HG03196 (cell line): ENCODE results near the gene HSPA6.
"Not testable (repeated sequence)": the region's sequence is repeated elsewhere in the genome, so short reads cannot be mapped to it uniquely, and the experiment has no call there.

ENCODE experiments used
- ATAC-seq: cut with Tn5 transposase; IDR thresholded peaks from one replicate; pipeline ENCODE4 v1.9.1; 2021; ENCODE audit not compliant: unreplicated experiment

HSPA6 gene

GRCh38 chr1:161523817-161524741 is at the start of gene HSPA6:
TSS of gene HSPA6 (plus strand) at chr1:161524540. CDS start at chr1:161524659, 119 bp downstream.
- not testable (repeated sequence) for ATAC-seq

- not testable (repeated sequence) for ATAC-seq
Measured at GRCh38 chr1:161477711-161478110, 46.6 kb upstream of the HSPA6 start.

DNA sequence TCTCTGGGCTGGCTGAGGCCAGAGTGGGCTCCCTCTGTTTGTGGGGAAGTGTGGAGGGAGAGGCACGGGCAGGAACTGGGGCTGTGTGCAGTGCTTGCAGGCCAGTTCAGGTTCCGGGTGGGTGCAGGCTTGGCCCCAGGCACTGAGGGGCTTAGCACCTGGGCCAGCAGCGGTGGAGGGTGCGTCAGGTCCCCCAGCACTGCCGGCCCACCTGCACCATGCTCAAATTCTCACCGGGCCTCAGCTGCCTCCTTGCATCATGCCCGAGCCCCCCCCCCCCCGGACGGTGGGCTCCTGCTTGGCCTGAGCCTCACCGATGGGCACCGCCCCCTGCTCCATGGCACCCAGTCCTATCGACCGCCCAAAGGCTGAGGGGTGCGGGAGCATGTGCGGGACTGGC is 45.4 kb upstream of the HSPA6 start:
- ATAC-seq = no peak

DNA sequence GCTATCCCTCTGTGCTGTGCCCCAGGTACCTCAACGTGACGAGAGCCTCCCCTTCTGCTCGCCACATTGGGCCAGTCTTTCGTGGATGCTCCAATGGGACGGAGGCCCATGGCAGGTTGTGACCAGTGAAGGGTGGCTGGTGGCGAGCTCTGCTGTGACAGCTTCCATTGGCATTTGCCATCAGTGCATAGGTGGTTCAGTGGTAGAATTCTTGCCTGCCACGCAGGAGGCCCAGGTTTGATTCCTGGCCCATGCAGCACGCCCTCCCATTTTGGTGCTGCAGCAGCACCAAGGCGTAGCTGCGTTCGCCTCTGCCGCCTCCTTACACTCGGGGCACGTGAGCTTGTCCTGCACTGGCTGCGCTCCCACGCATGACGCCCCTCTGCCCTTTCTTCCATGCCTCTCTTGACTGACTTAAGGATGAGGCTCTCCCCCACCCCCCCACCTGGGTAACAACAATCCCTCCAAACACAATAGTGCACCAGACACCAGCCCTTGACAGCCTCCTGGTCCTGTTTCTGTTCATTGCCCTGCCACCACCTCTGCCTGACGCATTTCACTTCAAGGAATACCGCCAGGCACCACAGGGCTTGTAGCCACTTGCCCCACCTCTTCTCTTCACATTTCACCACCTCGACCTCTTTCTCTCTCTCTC is 43.8 kb upstream of the HSPA6 start:
- no peak for ATAC-seq

DNA sequence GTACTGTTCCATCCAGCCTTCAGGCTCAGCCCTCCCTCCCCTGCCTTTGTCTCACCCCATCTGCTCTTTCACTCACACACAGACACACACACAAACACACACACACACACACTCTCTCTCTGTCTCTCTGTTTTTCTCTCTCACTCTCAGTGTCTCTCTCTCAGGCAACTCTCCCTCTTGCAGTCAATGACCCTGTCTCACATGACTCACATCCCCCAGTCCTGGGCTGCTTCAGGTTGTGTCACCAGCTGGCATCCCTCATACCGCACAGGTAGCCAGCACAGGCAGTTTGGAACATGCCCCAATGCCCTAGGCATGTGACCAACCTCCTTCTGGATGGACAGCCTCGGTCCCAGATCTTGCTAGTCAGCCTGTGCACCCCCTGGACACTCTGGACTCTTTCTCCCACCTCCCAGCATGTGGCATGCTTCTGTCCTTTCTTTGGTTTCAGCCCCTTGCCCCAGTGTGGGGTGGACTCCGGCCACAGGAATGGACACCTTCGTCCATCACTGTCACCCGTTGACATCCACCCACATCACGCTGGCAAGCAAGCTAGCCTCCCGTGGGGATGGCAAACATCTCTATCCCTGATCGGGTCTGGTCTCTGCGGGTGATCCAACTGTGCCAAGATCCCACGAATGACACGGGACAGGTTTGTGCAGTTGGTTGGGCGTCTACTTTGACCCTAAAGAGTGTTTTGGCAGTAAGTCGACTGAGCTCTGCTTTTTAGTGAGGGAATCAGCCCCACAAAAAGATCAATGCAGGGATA is 42.5 kb upstream of the HSPA6 start:
- no peak for ATAC-seq

DNA sequence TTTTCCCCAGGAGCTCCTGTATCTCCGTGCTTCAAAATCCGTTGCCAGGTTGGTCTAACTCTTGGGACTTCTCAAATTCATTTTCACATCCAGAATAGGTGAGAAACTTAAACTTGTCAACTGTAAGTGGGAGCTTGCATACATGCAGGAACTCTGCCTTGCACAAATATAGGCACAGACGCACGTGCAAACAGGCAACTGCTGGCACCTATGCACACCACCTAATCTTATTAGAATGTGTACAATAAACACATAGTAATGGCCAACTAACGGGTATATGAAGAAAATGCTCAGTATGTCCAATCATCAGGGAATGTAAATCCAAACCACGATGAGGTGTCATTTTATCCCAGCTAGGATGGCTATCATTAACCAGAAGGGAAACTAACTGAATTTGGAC is 41.7 kb upstream of the HSPA6 start:
- ATAC-seq = no peak

DNA sequence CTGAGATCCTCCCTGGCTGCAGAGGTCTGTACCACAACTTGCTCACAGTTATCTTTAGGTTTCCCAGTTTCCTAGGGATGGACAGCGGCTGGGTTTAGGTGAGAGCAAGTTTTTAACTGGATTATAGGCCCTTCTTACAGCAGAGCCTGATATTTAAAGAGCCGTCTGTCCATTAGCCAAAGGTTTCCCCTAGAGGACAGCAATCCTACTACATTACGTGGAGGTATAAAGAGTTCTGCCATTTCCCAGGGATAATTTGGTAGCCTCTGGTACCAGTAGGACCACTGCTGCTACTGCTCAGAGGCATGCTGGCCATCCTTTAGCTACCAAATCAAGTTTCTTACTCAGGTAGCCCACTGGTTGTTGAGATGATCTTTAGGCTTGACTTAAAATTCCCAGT is 41.0 kb upstream of the HSPA6 start:
- ATAC-seq = no peak

GRCh38 chr1:161484613-161485012 is 39.7 kb upstream of the HSPA6 start:
- no peak for ATAC-seq

DNA sequence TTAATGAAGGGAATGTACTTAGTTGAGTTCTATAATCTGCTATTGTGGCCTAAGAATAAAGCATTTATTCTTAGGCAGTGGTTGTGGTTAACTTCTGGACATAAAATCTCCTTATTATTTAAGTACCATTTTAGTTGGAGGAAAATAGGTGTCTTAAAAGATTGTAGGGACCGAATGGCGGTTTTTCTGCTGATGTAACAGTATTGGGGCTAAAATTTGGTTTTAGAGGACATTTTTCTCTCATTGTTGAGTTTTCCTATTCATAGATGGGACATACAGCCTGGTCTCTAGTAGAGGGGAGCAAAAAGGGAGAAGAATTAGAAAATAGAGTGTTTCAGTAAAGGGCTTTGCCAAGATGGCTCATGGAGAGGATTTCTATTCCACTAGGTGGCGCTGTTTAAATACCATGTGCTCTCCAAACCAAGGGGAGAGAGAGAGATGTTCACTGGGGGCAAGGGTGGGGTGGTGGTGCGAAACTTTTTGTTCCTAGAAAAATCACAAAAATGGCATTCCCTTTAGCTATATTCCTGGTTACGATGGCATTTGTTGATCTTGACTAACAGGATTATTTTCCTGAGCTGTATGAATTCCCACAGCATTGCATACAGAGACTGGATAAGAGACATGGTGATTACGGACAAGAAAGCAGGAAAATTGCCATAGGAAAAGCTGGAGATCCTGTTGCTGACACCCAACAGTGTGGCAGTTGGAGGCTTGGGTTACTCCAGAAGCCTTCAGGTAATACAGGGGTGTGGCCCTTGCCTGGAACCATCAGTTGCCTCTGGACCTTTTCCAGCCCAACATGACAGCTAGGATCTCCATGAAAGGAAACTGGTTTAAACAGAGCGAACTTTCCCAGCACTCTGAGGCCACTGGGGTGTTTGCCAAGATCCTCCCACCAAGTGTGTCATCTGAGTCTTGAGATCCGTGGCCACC is 37.3 kb upstream of the HSPA6 start:
- ATAC-seq = no peak

DNA sequence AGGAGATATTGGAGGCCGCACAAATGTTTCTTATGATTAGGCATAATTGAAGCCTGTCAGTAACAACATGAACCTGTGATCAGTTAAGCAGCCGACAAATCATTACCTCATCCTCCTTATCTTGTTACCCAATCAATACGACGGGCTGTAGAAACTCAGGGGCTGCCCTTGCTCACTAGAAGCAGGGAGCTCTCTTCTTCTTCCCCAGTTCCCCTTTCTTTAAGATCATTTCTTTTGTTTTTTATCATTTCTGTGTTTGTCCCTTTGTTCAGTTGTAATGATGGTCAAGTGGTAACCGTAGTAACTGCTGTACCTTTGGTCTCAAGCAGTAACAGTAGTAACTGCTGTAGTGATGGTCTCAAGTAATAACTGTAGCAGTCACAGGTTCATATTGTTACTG is 32.9 kb upstream of the HSPA6 start:
- no peak for ATAC-seq

- ATAC-seq = no peak
Measured at GRCh38 chr1:161492827-161493226, 31.5 kb upstream of the HSPA6 start.

DNA sequence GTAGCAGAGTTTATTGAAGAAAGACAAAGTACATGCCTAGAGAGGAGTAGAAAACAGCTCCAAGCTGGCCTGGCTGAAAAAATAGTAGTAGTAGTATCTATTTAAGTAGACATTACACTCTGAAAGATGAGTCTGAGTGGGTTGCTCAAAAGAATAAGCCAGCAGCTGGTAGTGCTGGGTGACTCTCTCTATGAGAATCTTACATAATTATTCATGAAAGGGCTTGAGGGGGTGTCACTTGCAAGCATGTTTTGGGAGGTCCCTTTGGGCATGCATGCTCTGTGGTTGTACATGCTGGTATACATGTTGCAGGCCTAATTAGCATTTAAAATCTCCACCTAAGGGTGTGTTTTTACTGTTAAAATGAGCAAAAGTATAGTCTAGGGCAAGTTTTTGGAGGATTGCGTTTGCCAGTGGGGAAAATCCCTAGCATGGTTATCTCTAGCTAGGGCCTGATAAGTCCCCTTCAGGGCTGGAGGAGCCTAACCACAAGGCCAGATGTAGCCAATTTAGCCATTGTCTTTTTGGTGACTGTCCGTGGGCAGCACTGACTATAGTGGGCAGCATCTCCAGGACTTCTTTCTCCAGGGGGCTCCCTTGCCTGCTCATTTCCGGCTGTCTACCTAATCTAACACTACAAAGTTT is 30.1 kb upstream of the HSPA6 start:
- no peak for ATAC-seq

DNA sequence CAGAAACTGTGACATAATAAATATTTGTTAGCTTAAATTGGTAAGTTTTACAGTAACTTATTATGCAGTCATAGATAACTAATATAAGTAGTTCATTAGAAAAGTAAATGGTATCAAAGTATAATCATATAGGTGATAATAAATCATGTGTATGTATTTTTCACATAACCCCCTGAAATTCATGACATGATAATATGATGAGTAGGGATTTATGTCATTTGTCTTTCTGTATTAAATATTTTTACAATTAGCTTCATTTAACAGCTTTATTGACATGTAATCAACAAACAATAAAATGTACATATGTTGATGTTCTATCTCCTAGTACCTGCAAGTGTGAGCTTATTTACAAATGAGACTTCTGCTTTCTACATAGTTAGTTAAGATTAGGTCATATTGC is 28.9 kb upstream of the HSPA6 start:
- ATAC-seq = no peak

DNA sequence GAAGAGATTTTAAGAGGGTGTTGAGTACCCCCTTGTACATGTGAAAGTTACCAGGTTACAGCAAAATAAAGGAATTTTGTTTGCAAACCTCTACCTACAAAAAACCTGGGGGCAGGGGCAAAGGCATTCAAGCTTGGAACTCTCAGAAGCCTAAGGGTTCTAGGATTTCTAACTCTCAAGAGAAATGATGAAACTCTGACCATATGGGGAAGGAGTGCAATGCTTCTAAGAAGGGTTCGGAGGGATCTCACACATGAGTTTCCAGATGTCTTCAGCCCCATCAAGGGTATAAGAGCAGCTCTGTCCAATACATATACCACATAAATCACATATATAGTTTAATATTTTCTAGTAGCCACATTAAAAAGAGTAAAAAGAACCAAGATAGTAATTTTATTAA is 26.4 kb upstream of the HSPA6 start:
- ATAC-seq = no peak

- ATAC-seq = no peak
Measured at GRCh38 chr1:161498646-161499045, 25.7 kb upstream of the HSPA6 start.

- ATAC-seq = no peak
Measured at GRCh38 chr1:161499099-161500039, 25.0 kb upstream of the HSPA6 start.

DNA sequence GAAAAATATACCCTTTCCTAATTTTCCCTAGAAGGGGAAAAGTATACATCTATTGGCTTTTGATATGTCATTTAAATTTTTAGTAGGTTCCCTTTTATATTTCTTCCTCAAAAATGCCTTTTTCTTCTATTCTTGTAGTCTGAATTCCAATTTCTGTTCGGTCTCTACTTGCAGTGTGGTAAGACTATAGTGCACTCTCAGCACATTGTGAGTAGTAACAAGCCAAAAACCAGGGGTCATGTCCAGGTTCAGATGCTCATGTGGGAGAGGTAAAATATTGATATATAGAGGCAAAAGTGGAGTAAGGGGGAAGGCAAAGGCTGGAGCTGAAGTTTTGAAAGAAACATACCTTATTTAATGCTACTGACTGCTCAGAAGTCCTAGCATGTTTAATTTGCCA is 23.1 kb upstream of the HSPA6 start:
- no peak for ATAC-seq

DNA sequence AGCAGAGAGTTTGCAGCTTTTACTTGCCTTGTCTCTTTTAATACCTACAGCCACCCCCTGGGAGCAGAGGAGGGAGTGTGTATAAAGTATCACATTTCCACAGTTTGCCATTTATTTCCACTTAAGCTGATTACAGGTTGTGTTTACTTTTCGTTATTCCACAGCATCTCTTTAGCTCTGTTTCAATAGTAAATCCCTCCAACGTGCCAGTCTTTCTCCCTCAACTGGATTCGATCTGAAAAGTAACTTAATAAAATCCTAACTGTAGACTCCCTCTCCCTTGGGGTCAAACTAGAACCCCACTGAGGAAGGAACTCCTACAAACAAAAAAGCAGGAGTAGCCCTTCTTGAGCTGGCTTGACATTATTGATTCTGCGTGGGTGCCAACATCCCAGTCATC is 22.2 kb upstream of the HSPA6 start:
- ATAC-seq = no peak
